NCI-H1417 treated with DMSO at 0.1 percent for 48 hours (cell line): ENCODE measurements around the gene ARL6IP1.

Experiments
- DNase-seq: peaks from one replicate; lab custom pipeline; 2025; lab: John Stamatoyannopoulos, UW

The ARL6IP1 gene

DNA sequence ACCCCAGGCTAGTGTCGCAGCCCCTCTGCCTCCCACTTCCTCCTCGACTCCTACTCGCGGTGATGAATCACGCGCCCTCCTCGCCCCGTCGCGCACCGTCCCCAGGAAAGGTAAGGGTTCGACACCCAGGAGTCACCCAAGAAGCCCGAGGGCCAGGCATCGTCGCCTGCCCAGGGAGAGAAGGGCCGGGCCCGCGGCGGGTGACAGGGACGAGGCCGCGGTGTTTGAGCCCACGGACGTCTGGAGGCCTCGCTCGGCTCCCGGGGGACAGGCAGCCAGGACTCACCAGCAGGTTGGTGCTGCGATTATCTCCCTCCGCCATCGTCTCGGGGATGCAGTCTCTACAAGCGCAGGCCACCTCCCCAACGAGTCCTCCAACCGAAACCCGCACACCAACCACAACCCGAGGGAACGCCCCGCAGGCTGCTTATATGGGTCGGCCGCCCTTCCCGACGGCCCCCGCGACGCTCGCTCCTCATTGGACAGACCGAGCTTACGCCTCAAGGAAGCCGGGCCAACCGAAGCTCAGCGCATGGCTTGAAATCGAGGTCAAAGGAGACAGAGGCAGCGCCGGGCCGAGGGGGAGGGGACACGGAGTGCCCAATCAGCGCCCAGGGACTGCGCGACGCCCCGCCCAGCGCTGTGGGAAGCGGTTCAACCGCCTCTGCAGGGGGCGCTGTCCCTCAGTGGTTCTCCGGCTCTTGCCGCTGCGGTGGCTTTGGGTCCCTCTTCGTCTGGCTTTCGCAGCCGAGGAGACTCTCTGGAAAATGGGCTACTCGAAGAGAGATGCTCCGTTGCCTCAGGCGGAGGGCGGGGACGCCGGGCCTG lies at the start of gene ARL6IP1:
TSS of gene ARL6IP1 (minus strand) at position 405 of the 828 bp plus-strand sequence. CDS start at position 322, 83 bp downstream.
- peak; percentile 89 for DNase-seq

DNA sequence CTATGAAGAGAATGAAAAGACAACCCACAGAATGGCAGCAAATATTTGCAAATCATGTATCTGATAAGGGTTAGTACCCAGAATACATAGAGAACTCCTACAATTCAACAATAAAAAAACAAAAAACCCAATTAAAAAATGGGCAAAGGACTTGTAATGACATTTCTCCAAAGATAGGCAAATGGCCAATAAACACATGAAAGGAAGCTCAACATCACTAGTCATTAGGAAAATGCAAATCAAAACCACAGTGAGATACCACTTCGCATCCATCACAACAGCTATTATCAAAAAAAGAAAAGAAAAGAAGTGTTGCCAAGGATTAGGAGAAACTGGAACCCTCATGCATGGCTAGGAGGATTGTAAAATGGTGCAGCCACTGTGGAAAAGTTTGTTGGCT lies 45.1 kb upstream of the ARL6IP1 start:
- DNase-seq, result no peak

- no peak for DNase-seq
Observed at GRCh38 chr16:18842565-18842964, 41.2 kb upstream of the ARL6IP1 start.

GRCh38 chr16:18841833-18842525 lies 40.6 kb upstream of the ARL6IP1 start:
- DNase-seq, result no peak

DNA sequence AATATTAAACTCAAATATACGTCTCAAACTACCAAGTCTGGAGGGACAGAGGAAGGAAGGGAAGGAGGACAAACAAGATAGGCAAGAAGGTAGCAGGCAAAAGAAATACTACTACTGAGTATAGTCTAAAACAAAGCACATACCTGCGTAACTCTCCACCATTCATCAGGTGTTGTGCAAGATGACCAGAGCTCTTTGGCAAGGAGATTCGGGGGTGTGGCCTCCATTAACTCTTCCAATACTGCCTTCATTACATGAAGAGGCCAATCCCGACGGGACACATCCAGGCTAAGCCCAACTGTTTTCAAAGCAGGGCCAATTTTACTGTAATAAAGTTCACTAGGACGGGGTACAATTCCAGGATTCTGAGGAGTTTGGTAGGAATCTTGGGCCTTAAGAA lies 38.2 kb upstream of the ARL6IP1 start:
- DNase-seq, result no peak

DNA sequence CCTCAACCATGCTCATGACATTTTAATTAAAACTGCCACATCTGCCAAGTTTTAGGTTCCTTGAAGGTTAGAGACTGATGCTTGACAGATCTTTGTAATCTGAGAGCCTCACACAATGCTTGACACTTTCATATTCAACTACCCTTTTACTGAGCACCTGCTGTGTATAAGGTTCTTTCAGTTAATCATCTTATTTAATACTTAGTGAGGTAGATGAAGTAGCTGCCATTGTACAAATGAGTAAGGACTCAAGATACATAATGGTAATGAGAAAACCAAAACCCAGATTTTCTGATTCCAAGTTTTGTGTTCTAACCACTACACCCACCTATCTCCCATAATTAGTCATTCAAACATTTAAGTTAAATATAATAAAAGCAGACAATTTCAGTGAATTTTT lies 35.4 kb upstream of the ARL6IP1 start:
- DNase-seq, result no peak

GRCh38 chr16:18834864-18835263 lies 33.5 kb upstream of the ARL6IP1 start:
- no peak for DNase-seq

DNA sequence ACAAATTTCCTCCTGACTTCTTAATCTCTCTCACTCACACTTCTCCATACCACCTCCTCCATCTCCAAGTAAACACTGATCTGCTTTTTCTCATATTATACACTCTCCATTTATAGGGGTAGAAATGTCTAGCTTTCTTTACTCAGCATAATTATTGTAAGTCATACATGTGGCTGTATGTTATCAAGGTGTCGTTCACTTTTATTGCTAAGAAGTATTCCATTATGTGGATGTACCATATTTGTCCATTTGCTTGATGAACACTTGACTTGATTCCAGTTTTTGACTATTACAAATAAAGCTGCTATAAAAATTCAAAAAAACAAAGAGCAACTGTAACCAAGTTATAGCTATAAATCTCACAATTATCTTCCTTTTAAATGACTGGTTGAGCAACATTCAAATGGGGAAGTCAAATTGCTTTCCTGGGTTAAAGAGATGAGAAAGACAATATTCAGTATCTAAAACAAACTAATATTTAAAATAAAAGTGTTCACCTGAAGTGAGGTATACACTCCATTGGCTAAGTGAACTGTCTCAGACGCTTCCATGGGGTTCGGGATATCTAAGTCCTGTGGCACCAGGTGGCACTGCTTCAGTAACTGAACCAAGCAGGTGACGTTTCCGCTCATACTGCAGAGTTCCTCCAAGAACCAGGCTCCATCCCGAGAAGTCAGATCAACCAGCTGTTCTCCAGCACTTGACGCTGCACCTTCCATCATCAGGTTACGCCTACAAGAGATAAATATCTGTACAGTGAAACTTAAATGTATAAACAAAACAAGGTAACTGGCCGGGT lies 32.6 kb upstream of the ARL6IP1 start:
- DNase-seq, result no peak

- no peak for DNase-seq
Observed at GRCh38 chr16:18832613-18833012, 31.3 kb upstream of the ARL6IP1 start.

- DNase-seq, result no peak
Observed at GRCh38 chr16:18832006-18832405, 30.7 kb upstream of the ARL6IP1 start.

- DNase-seq, result no peak
Observed at GRCh38 chr16:18829251-18829650, 27.9 kb upstream of the ARL6IP1 start.

- no peak for DNase-seq
Observed at GRCh38 chr16:18827890-18828289, 26.5 kb upstream of the ARL6IP1 start.

- DNase-seq, result no peak
Observed at GRCh38 chr16:18816286-18816685, 14.9 kb upstream of the ARL6IP1 start.

DNA sequence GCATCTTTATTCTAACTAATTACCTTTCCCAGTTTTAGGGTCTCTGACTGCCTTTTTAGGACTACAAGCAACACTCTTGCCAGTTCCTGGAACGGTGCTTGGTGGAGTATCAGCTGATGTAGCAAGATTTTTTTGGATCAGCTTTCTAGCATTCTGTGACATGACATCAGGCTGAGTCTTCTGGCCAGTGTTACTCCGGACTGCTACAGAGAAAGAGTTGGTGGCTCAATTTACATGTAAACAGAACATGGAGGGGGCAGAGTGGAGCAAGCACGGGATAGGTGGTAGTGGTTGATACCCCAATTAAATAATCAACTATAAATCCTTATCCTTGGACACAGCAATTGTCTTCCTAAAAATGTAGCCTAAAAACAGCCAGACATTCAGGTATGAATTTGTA lies 10.6 kb upstream of the ARL6IP1 start:
- DNase-seq, result no peak

DNA sequence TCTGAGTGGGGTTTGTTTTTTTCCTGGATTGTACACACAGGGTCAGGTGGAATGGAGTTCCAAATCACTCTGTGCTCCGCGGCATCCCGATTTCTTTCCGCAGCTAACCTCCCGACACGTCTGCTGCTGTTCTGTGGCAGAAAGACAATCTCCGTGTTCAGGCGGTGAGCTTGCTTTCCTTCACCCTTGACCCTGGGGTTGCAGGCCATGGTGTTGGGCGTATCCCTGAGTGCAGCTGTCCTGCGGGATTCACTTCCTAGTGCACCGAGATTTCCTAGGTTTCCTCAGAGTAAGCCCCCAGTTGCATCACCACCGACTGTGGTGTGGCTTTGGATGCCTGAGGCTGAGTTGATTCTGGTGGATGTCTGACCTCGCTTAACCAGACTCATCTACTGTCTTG lies 7.8 kb upstream of the ARL6IP1 start:
- no peak for DNase-seq

DNA sequence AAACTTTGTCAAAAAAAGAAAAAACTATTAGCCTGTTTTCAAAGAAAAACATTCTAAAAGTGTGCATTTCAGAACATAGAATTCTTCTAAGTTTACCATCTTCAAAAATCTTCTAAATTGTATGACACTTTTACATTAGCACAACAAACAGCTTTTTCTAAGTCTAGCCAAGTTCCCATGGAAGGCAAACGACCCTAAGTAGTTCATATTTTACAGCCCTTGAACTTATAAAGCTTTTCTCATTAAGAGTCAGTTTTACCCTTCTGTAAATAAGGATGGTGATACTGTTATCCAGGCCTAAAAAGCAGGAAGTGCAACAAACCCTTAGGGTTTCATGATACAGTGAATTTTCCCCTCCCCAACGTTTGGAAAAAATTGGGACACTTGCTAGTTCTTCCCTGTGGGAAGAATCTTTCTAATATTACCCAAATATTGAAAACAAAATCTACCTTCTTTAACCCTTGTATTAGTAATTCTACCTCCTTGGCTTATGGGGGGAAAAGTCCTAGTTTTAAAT lies 4.0 kb upstream of the ARL6IP1 start:
- no peak for DNase-seq

- no peak for DNase-seq
Observed at GRCh38 chr16:18804540-18804939, 3.2 kb upstream of the ARL6IP1 start.

DNA sequence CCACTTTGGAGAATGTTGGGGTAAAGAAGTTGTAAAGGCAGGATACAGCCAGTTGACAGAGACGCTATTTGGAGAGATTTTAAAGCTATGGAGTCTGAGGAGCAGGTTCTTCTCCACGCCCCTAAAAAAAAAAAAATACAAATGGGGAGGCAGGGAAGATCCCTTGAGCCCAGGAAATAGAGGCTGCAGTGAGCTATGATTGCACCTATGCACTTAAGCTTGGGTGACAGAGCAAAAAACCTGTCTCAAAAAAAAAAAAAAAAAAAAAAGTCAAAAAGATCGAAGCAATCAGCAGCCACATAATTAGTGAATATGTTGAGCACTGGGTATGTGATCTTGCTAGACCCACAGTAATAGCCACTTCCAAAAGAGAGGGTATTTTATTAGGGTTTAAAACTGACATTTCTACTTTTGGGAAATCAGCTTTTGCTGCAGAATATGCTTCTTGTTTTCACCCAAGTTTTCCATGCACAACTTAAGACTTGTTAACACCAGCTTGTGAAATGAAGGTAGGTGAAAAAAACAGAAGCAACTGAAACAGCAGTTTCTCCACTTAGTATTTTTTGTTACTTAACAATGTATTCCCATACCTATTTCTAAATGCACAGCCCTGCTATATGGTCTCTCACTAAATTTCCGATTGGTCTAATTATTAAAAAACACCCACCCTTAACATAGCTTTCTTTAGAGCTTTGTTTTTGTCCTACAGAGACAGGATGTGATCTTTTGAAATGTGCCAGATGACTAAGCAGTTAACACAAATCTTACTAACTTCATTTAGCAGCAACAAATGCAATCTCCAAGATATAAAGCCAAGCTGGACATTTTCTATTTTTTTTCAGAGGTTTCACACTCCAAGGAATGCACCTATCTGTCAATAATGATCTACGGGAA lies 2.5 kb upstream of the ARL6IP1 start:
- DNase-seq, result no peak

- DNase-seq, result no peak
Observed at GRCh38 chr16:18802767-18803343, 1.5 kb upstream of the ARL6IP1 start.

- no peak for DNase-seq
Observed at GRCh38 chr16:18800775-18801144, 589 bp downstream of the ARL6IP1 start.

- no peak for DNase-seq
Observed at GRCh38 chr16:18800293-18800692, 1.1 kb downstream of the ARL6IP1 start.
